ENCODE results near the gene TPCN2.

GRCh38 chr11:69008737-69009440 lies 39.8 kb upstream of the TPCN2 start:
- TF ChIP-seq CTCF (conservative IDR thresholded peaks at IDR 0.05 in 1 of 2, IDR thresholded peaks at IDR 0.05 in 1 of 2; ENCODE audit: extremely low read depth in 1 of 2, insufficient read depth in 1 of 2, low read depth in 1 of 2, low read length in 2 of 2) (no peak), EZH2 (IDR thresholded peaks at IDR 0.05; ENCODE audit: borderline replicate concordance, low read length) (no peak)
